Thyroid gland (tissue), 4 donors: ENCODE data around the gene GSKIP. TPM values are rescaled to one million over a fixed set of nuclear protein-coding genes. Genes with fewer than 3 reads are reported as not detected.

Experiments used
- DNase-seq, 2 donors: peaks; one replicate each; pipeline ENCODE4 v3.0.0-alpha.2; 2019
- H3K27ac ChIP-seq, 3 donors: fragments of 200-600 bp; sonication (generic); 1 replicate in 2 of 3; 2 replicates in 1 of 3; pipeline ENCODE4 v1.5.1; 2016 to 2019; ENCODE audit warnings: mild to moderate bottlenecking in 1 of 3, moderate library complexity in 1 of 3
- H3K27me3 ChIP-seq: fragments of 200-600 bp; sonication (generic); one replicate; pipeline ENCODE4 v1.5.1; 2019
- H3K36me3 ChIP-seq, 2 donors: fragments of 200-600 bp; sonication (generic); one replicate each; pipeline ENCODE4 v1.5.1; 2016 to 2019
- H3K4me1 ChIP-seq, 2 donors: fragments of 200-600 bp; sonication (generic); one replicate each; pipeline ENCODE4 v1.5.1; 2017 to 2019
- H3K4me3 ChIP-seq, 3 donors: fragments of 200-600 bp; sonication (generic); replicated peaks in 1 of 3; 1 replicate in 2 of 3; 2 replicates in 1 of 3; pipeline ENCODE4 v1.5.1; 2016; ENCODE audit warnings: mild to moderate bottlenecking in 1 of 3
- H3K9me3 ChIP-seq: fragments of 200-600 bp; sonication (generic); one replicate; pipeline ENCODE4 v1.5.1; 2017
- POLR2A ChIP-seq, 2 donors: fragments of 450-650 bp; IDR thresholded peaks; one replicate each; pipeline ENCODE4 v1.6.1; 2017; ENCODE audit warnings: antibody characterized with exemption in 2 of 2, mild to moderate bottlenecking in 2 of 2, moderate library complexity in 1 of 2
- WGBS, 2 donors: methylation state at CpG; one replicate each; pipeline ENCODE4 v1.1.5; 2017; 5-methylcytosine and 5-hydroxymethylcytosine counted together
- intact Hi-C: fragments of 100-400 bp; cut with DNase I; formaldehyde crosslinking; loops from one replicate; pipeline ENCODE4 v1.15.1; 2023
- total RNA-seq, 4 donors: library from RNA; depleted of rRNA; stranded (reverse); fragments of >200 nt; gene quantifications; one replicate each; pipeline ENCODE4 v1.2.3, GENCODE V29; 2016
- TF ChIP-seq, protein P1 (sequence below), 6 experiments: fragments of 200-600 bp in 3 of 6; fragments of 450-650 bp in 3 of 6; sonication (generic) in 3 of 6; IDR thresholded peaks; one replicate each; pipeline ENCODE4 v1.5.1; 2016 to 2019; ENCODE audit warnings: antibody characterized with exemption in 6 of 6, mild to moderate bottlenecking in 2 of 6, inconsistent platforms in 1 of 6, moderate library complexity in 1 of 6

The GSKIP gene
- total RNA-seq, 4 donors from 2014 or later, result 15.2 to 22.3 (median 19.7) TPM

DNA sequence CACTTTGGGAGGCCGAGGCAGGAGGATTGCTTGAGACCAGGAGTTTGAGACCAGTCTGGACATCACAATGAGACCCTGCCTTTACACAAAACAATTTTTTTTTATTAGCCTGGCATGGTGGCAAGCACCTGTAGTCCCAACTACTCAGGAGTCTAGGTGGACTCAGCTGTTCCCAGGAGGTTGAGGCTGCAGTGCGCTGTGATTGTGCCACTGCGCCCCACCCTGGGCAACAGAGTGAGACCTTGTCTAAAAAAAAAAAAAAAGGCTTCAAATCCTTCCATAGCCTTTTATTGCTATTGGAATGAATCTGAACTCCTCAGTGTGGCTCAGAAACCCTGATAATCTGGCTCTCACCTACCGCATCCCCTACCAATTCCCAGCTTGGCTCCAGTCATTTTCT lies 54.7 kb downstream of the GSKIP start:
- Histone ChIP-seq H3K27me3 (no peaks in the 10 kb centered on the region), H3K27ac (no peak overlapping the region), H3K9me3 (no peaks in the 10 kb centered on the region), H3K4me3 (no peak overlapping the region), H3K4me1 (no peaks in the 10 kb centered on the region), H3K36me3 (no peaks in the 10 kb centered on the region)
- TF ChIP-seq, protein P1, sequence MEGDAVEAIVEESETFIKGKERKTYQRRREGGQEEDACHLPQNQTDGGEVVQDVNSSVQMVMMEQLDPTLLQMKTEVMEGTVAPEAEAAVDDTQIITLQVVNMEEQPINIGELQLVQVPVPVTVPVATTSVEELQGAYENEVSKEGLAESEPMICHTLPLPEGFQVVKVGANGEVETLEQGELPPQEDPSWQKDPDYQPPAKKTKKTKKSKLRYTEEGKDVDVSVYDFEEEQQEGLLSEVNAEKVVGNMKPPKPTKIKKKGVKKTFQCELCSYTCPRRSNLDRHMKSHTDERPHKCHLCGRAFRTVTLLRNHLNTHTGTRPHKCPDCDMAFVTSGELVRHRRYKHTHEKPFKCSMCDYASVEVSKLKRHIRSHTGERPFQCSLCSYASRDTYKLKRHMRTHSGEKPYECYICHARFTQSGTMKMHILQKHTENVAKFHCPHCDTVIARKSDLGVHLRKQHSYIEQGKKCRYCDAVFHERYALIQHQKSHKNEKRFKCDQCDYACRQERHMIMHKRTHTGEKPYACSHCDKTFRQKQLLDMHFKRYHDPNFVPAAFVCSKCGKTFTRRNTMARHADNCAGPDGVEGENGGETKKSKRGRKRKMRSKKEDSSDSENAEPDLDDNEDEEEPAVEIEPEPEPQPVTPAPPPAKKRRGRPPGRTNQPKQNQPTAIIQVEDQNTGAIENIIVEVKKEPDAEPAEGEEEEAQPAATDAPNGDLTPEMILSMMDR (IDR thresholded peaks at IDR 0.05), result no peak
- intact Hi-C loops, result no loop called here
- no peak for DNase-seq
- 93 to 96% methylated on average over 4 of the region's 4 CpGs for WGBS, 2 donors

DNA sequence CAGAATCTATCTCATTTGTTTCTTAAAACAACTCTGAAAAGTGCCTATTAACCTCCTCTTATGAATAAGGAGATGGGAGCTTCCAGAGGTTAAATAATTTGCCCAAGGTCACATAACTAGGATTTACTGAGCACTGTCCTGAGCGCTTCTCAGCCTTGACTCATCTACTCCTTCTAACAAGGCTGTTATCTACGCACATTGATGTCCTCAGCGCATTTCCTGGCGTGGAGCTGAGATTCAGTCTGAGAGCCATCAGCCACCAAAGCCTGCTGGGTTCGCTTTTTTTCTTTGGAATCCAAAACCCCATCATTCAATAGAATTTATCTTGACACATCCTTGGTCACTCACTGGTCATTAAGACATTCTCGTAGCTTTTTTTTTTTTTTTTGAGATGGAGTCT lies 57.9 kb downstream of the GSKIP start:
- Histone ChIP-seq H3K27ac (no peak overlapping the region), H3K9me3 (no peaks in the 10 kb centered on the region), H3K36me3 (no peaks in the 10 kb centered on the region), H3K4me3 (no peak overlapping the region), H3K4me1 (peaks cover 5 to 6% of the 10 kb centered on the region in 2 donors), H3K27me3 (no peaks in the 10 kb centered on the region)
- DNase-seq, result no peak
- intact Hi-C loops, result loop anchor here (5.0 to 10.0 kb wide), 2 partner anchors 124 to 316 kb away; no protein-coding TSS in a partner anchor
- 85 to 92% methylated on average over 6 of the region's 6 CpGs for WGBS, 2 donors
- TF ChIP-seq POLR2A (IDR thresholded peaks at IDR 0.05), result no peak
- TF ChIP-seq, protein P1 (IDR thresholded peaks at IDR 0.05), result no peak

DNA sequence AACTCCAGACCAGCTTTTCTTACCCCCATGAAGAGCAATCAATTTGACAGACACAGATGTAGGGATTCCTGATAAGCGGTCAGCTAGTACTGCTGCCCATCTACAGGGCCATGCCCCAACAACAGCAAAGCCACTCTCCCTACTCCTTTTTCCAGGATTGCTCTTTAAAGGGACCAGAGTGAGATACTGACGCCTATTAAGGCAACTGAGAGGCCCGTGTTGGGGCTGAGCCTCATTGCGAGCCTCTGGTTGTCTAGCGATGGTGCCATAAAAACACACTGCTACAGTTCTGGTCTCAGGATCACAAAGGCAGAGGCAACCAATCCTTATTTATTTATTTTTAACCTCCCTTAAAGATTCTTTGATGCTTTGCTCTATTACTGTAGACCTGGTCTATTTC lies 59.7 kb downstream of the GSKIP start:
- Histone ChIP-seq H3K4me1 (peaks cover 5 to 6% of the 10 kb centered on the region in 2 donors), H3K27me3 (no peaks in the 10 kb centered on the region), H3K4me3 (no peak overlapping the region), H3K9me3 (no peaks in the 10 kb centered on the region), H3K36me3 (no peaks in the 10 kb centered on the region), H3K27ac (no peak overlapping the region)
- TF ChIP-seq POLR2A (IDR thresholded peaks at IDR 0.05), result no peak
- TF ChIP-seq, protein P1 (IDR thresholded peaks at IDR 0.05), result no peak
- intact Hi-C loops, result loop anchor here (5.0 to 10.0 kb wide), 2 partner anchors 126 to 318 kb away; no protein-coding TSS in a partner anchor
- no peak for DNase-seq
- 89 to 91% methylated on average over 5 of the region's 5 CpGs for WGBS, 2 donors

DNA sequence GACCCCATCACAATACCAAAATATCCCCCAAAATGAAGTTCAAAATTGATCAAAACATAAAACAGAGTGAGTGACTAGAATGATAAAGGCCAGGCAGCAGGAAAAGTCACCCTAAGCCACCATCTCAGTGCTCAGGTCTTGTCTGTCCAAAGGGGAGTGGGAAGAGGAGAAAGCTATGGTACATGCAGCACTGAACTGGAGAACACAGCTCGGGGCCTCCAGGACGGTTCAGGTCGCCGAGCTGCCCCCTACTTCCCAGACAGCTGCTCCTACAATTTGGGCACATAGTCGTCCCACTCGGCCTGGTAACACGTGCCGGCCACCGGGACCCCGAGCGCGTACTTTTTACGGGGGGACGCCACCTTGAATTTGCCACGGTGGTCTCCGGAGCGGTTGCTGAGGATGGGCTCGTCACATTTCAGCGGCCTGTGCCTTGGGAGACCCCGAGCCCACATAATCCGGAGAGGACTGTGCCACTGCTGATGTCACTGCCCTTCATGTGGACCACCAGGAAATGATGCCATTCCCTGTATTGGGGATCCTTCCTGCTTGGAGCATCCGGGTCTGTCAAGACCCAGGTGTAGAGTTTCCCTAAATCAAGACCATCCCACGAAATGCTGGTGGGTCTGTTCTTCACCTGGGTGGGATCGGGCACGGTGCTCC lies 60.3 kb downstream of the GSKIP start:
- H3K4me3 ChIP-seq, result peak overlapping the region in 1 of 3 donors; percentile 12
- H3K36me3 ChIP-seq, result no peaks in the 10 kb centered on the region
- no peak for TF ChIP-seq POLR2A (IDR thresholded peaks at IDR 0.05)
- peaks cover 5 to 6% of the 10 kb centered on the region in 2 donors for H3K4me1 ChIP-seq
- H3K9me3 ChIP-seq, result no peaks in the 10 kb centered on the region
- DNase-seq, result no peak
- no peaks in the 10 kb centered on the region for H3K27me3 ChIP-seq
- no peak overlapping the region for H3K27ac ChIP-seq
- intact Hi-C loops, result loop anchor here (5.0 to 10.0 kb wide), 2 partner anchors 126 to 319 kb away; no protein-coding TSS in a partner anchor
- 43 to 67% methylated on average over 18 to 23 of the region's 25 CpGs for WGBS, 2 donors

DNA sequence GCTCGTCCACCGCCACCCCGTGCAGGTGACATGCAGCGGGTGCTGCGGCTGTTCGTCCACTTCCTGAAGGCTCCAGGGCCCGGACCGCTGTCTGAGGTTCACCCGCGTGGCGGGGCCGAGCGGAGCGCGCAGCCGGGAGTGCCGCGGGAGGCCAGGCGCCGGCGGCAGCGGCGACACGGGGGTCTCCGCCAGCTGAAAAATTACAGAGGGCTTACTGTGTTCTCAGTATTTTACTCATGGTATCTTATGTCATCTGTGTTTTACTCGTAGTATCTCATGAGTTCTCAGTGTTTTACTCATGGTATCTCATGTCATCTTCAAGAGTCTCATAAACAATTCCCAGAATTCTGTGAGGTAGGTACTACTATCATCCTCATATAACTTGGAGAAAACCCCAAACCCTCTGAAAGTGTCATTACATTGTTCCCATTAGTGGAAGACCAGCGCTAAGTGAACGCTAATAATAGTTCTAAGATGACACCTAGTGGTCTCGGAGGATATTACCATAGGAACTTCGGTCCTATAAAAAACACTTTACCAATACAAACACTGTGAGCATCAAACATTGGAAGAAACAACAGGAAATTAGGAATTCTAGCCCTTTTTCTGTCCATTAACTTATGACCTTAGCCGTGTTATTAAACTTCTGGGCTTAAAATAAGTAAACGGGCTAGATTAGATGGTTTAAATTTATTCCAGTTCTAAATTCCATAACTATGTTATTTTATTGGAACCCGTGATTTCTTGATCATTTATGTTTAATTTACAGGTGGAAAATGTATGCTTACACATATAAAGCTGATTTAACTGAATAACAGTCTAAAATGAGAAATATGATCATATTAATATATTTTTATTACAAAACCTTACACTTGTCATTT lies 61.0 kb downstream of the GSKIP start:
- peak; percentile 24 to 35 for DNase-seq
- Histone ChIP-seq H3K4me3 (peak overlapping the region in 2 of 3 donors; percentile 4 to 12), H3K9me3 (no peaks in the 10 kb centered on the region), H3K27ac (no peak overlapping the region), H3K4me1 (peaks cover 5 to 6% of the 10 kb centered on the region in 2 donors), H3K36me3 (no peaks in the 10 kb centered on the region), H3K27me3 (no peaks in the 10 kb centered on the region)
- TF ChIP-seq POLR2A (IDR thresholded peaks at IDR 0.05), result no peak
- TF ChIP-seq, protein P1 (IDR thresholded peaks at IDR 0.05), result peak; percentile 56 to 85 (median 77)
- intact Hi-C loops, result loop anchor here (5.0 to 10.0 kb wide), 2 partner anchors 127 to 320 kb away; no protein-coding TSS in a partner anchor
- WGBS, 2 donors, result 6 to 10% methylated on average over 10 to 31 of the region's 33 CpGs
